Epithelial cell of esophagus (primary cell): Measurements from ENCODE around the gene REN.

ENCODE experiments used
- DNase-seq: peaks from one replicate; pipeline ENCODE4 v3.0.0; 2010; ENCODE audit warnings: low read depth
- H3K4me3 ChIP-seq: 2 replicates; pipeline ENCODE4 v1.5.1; 2011; ENCODE audit warnings: mild to moderate bottlenecking, low read length, control low read depth
- CTCF ChIP-seq: IDR thresholded peaks from 2 replicates; pipeline ENCODE4 v1.5.1; 2011; ENCODE audit warnings: low read depth, mild to moderate bottlenecking, low read length, control low read depth, inconsistent platforms; ENCODE audit not compliant: insufficient read depth; ENCODE audit errors: missing control alignments

The REN gene

DNA sequence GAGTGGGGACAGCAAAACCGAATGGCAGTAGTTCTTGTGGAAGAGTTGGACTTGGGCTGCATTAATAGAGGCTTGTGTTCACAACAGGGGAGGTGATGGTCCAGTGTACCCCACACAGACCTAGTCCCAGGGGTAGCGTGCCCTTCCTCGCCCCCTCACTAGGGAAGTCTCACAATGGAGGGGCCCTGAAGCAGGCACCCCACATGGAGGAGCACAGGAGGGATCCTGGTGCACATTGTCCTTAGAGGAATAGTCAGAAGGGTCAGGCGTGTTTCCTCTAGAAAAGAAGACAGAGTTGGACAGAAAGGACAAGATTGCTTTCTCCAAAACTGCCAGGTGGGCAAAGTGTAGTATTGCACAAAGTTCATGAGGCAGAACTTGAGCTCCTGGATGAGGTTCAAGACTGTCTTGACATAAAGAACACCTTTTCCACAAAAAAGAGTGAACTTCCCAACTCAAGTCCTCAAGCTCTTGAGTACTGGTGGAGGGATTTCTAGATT, 37.6 kb downstream of the REN start:
- H3K4me3 ChIP-seq: no peak overlapping the region
- no peak for DNase-seq
- TF ChIP-seq CTCF: no peak

GRCh38 chr1:204127597-204128242, 38.4 kb downstream of the REN start:
- no peak overlapping the region for H3K4me3 ChIP-seq
- peak; percentile 86 for DNase-seq
- peak; percentile 99 for TF ChIP-seq CTCF

DNA sequence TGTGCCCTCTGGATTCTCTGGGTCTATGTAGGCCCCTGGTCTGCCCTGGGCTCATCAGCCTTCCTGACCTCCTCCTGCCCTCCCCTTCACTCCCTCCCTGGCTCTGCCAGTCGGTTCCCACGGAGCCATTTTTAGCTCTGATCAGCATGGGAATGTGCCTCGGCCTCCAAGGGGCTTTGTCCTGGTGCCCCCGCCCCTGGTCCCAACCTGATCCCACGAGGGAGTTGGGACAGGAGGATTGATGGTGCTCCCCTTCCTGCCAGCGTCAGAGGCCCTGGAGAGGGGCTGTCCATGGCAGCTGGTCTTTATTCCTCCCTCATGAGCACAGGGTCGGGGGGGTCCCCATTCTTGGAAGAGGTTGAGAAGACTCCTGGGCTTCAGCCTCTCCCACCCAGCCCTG, 39.2 kb downstream of the REN start:
- DNase-seq: no peak
- no peak for TF ChIP-seq CTCF
- H3K4me3 ChIP-seq: no peak overlapping the region

DNA sequence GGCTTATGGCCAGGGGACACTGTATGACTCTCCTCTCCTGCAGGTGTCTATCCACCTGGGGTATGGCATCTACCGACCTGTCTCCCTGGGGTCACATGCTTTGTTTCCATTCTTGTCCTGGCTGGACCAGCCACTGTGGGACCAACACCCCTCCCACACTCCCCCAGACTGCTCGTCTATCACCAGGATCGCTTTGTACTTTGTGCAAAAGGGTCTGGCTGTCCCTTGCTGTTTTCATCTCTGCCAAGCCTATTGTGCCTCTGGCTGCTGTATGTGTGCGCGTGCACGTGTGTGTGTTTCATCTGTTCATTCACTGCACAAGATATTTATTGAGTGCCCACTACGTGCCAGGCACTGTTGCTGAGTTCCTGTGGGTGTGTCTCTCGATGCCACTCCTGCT, 39.8 kb downstream of the REN start:
- no peak for TF ChIP-seq CTCF
- DNase-seq: no peak

GRCh38 chr1:204125759-204126351, 40.3 kb downstream of the REN start:
- no peak for TF ChIP-seq CTCF
- no peak overlapping the region for H3K4me3 ChIP-seq
- DNase-seq: no peak

More for the DNA sequence above, 39.8 kb downstream of the REN start:
- no peak overlapping the region for H3K4me3 ChIP-seq

- DNase-seq: no peak
- H3K4me3 ChIP-seq: no peak overlapping the region
- no peak for TF ChIP-seq CTCF
Observed at GRCh38 chr1:204124639-204125038, 41.5 kb downstream of the REN start.

DNA sequence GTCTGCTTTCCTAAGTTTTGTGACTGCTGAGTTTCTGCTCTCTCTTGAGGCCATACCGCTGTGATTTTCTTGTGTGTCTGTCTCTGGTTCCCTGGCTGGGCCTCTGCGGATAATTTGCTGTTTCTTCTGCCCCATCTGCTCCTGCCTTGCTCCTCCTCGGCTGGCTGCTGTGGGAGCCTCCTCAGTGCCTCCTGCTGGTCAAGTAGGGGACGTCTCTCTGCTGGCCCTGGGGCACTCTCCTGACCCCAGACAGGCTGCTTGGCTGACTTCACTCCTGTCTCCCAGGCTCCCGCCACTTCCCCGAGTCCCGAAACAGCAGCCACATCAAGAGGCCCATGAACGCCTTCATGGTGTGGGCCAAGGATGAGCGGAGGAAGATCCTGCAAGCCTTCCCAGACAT, 42.8 kb downstream of the REN start:
- DNase-seq: no peak
- no peak overlapping the region for H3K4me3 ChIP-seq
- TF ChIP-seq CTCF: peak; percentile 23
